Parathyroid adenoma (tissue), 2 donors: ENCODE measurements around the gene PDE8B.

Experiments used
- H2AFZ ChIP-seq: fragments of 300-600 bp; sonication (generic); one replicate; pipeline ENCODE4 v1.7.0; 2017; ENCODE audit warnings: antibody characterized with exemption, mild to moderate bottlenecking
- H3K27ac ChIP-seq: fragments of 300-600 bp; sonication (generic); one replicate; pipeline ENCODE4 v1.7.0; 2017
- H3K27me3 ChIP-seq: fragments of 300-600 bp; sonication (generic); one replicate; pipeline ENCODE4 v1.7.0; 2017; ENCODE audit warnings: low read length; ENCODE audit not compliant: control insufficient read depth, insufficient read depth
- H3K36me3 ChIP-seq: fragments of 300-600 bp; sonication (generic); one replicate; pipeline ENCODE4 v1.7.0; 2017; ENCODE audit warnings: low read length; ENCODE audit not compliant: control insufficient read depth, insufficient read depth
- H3K4me1 ChIP-seq: fragments of 300-600 bp; sonication (generic); one replicate; pipeline ENCODE4 v1.7.0; 2017; ENCODE audit warnings: control low read depth
- H3K4me2 ChIP-seq: fragments of 300-600 bp; sonication (generic); one replicate; pipeline ENCODE4 v1.7.0; 2017; ENCODE audit warnings: low read length
- H3K4me3 ChIP-seq: fragments of 300-600 bp; sonication (generic); one replicate; pipeline ENCODE4 v1.7.0; 2017; ENCODE audit warnings: low read depth, low read length
- H3K79me2 ChIP-seq: fragments of 300-600 bp; sonication (generic); one replicate; pipeline ENCODE4 v1.7.0; 2017; ENCODE audit warnings: control low read depth
- H3K9ac ChIP-seq: fragments of 300-600 bp; sonication (generic); one replicate; pipeline ENCODE4 v1.7.0; 2017; ENCODE audit warnings: mild to moderate bottlenecking
- H3K9me3 ChIP-seq: fragments of 300-600 bp; sonication (generic); one replicate; pipeline ENCODE4 v1.7.0; 2017; ENCODE audit warnings: low read length; ENCODE audit not compliant: control insufficient read depth
- CTCF ChIP-seq: fragments of 300-600 bp; sonication (generic); IDR thresholded peaks from one replicate; pipeline ENCODE4 v1.7.0; 2017; ENCODE audit warnings: antibody characterized with exemption, mild to moderate bottlenecking
- donor health status: primary hyperparathyroidism.

PDE8B gene

GRCh38 chr5:77328930-77329647 lies 118.6 kb downstream of the PDE8B start:
- Histone ChIP-seq H3K4me2 (no peak overlapping the region), H3K9me3 (no peaks in the 10 kb centered on the region), H2AFZ (no peak overlapping the region), H3K9ac (no peak overlapping the region), H3K27ac (no peak overlapping the region), H3K27me3 (no peaks in the 10 kb centered on the region), H3K36me3 (no peaks in the 10 kb centered on the region), H3K4me3 (no peak overlapping the region), H3K4me1 (no peaks in the 10 kb centered on the region), H3K79me2 (no peaks in the 10 kb centered on the region)
- TF ChIP-seq CTCF, result no peak

GRCh38 chr5:77329664-77330430 lies 119.4 kb downstream of the PDE8B start:
- no peaks in the 10 kb centered on the region for H3K79me2 ChIP-seq
- no peak overlapping the region for H2AFZ ChIP-seq
- no peak overlapping the region for H3K27ac ChIP-seq
- no peaks in the 10 kb centered on the region for H3K9me3 ChIP-seq
- H3K4me3 ChIP-seq, result no peak overlapping the region
- H3K27me3 ChIP-seq, result no peaks in the 10 kb centered on the region
- no peak overlapping the region for H3K9ac ChIP-seq
- no peaks in the 10 kb centered on the region for H3K4me1 ChIP-seq
- no peaks in the 10 kb centered on the region for H3K36me3 ChIP-seq
- H3K4me2 ChIP-seq, result no peak overlapping the region
- TF ChIP-seq CTCF, result no peak

- no peak overlapping the region for H3K9ac ChIP-seq
- TF ChIP-seq CTCF, result no peak
- H3K27ac ChIP-seq, result no peak overlapping the region
- no peak overlapping the region for H3K4me2 ChIP-seq
- H3K9me3 ChIP-seq, result no peaks in the 10 kb centered on the region
- H3K36me3 ChIP-seq, result no peaks in the 10 kb centered on the region
- H3K79me2 ChIP-seq, result no peaks in the 10 kb centered on the region
- H3K27me3 ChIP-seq, result no peaks in the 10 kb centered on the region
- H2AFZ ChIP-seq, result no peak overlapping the region
- H3K4me1 ChIP-seq, result no peaks in the 10 kb centered on the region
- no peak overlapping the region for H3K4me3 ChIP-seq
These were observed 122.6 kb downstream of the PDE8B start for GRCh38 chr5:77333036-77333435.

- Histone ChIP-seq H3K9ac (no peak overlapping the region), H3K27ac (no peak overlapping the region), H3K79me2 (no peaks in the 10 kb centered on the region), H3K9me3 (no peaks in the 10 kb centered on the region), H2AFZ (no peak overlapping the region), H3K36me3 (no peaks in the 10 kb centered on the region), H3K4me2 (no peak overlapping the region), H3K27me3 (no peaks in the 10 kb centered on the region), H3K4me3 (no peak overlapping the region), H3K4me1 (no peaks in the 10 kb centered on the region)
- TF ChIP-seq CTCF, result no peak
These were observed 123.1 kb downstream of the PDE8B start for GRCh38 chr5:77333451-77334123.
